DND-41 (cell line): Measurements from ENCODE around the gene IBA57.

Source experiments
- EZH2 ChIP-seq: IDR thresholded peaks from 3 replicates; pipeline ENCODE4 v1.6.1; 2012; ENCODE audit warnings: borderline replicate concordance, low read depth, mild to moderate bottlenecking, moderate library complexity, low read length, inconsistent platforms; ENCODE audit not compliant: severe bottlenecking
- TF ChIP-seq, protein P1 (sequence below): IDR thresholded peaks from 2 replicates; pipeline ENCODE4 v1.5.1; 2012; ENCODE audit warnings: borderline replicate concordance, low read length, moderate library complexity, mild to moderate bottlenecking; ENCODE audit not compliant: poor library complexity, severe bottlenecking; ENCODE audit errors: extremely low read depth

DNA sequence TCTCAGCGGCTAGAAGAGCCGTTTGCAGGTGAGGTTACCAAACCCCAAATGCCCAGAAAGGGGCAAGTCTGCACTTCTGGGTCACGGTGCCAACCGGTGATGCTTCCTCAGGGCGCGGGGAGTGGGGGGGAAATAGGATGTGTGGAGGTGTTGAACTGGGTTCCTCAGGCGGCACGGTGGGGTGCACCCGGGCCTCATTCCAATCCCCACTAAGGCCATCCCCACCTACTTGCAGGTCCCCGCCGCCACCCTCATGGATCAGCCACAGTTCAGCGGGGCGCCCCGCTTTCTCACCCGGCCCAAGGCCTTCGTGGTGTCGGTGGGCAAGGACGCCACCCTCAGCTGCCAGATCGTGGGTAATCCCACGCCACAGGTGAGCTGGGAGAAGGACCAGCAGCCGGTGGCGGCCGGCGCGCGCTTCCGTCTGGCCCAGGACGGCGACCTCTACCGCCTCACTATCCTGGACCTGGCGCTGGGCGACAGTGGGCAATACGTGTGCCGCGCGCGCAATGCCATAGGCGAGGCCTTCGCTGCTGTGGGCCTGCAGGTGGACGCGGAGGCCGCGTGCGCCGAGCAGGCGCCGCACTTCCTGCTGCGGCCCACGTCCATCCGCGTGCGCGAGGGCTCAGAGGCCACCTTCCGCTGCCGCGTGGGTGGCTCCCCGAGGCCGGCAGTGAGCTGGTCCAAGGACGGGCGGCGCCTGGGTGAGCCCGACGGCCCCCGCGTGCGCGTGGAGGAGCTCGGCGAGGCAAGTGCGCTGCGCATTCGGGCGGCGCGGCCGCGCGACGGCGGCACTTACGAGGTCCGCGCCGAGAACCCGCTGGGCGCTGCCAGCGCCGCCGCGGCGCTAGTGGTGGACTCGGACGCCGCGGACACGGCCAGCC is 46.2 kb downstream of the IBA57 start:
- TF ChIP-seq, protein P1, sequence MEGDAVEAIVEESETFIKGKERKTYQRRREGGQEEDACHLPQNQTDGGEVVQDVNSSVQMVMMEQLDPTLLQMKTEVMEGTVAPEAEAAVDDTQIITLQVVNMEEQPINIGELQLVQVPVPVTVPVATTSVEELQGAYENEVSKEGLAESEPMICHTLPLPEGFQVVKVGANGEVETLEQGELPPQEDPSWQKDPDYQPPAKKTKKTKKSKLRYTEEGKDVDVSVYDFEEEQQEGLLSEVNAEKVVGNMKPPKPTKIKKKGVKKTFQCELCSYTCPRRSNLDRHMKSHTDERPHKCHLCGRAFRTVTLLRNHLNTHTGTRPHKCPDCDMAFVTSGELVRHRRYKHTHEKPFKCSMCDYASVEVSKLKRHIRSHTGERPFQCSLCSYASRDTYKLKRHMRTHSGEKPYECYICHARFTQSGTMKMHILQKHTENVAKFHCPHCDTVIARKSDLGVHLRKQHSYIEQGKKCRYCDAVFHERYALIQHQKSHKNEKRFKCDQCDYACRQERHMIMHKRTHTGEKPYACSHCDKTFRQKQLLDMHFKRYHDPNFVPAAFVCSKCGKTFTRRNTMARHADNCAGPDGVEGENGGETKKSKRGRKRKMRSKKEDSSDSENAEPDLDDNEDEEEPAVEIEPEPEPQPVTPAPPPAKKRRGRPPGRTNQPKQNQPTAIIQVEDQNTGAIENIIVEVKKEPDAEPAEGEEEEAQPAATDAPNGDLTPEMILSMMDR: no peak
- no peak for TF ChIP-seq EZH2
